Ishikawa (cell line): ENCODE results near the gene RASL10A.

Source experiments
- CEBPB ChIP-seq: IDR thresholded peaks from 2 replicates; pipeline ENCODE4 v1.6.1; 2012
- CREB1 ChIP-seq: IDR thresholded peaks from 2 replicates; pipeline ENCODE4 v1.6.1; 2012; ENCODE audit warnings: low read depth
- EGR1 ChIP-seq: IDR thresholded peaks from 2 replicates; pipeline ENCODE4 v1.6.1; 2012
- EP300 ChIP-seq: IDR thresholded peaks from 2 replicates; pipeline ENCODE4 v1.6.1; 2012; ENCODE audit warnings: borderline replicate concordance
- FOXM1 ChIP-seq: IDR thresholded peaks from 2 replicates; pipeline ENCODE4 v1.6.1; 2012; ENCODE audit warnings: low read depth, borderline replicate concordance
- NFIC ChIP-seq: IDR thresholded peaks from 2 replicates; pipeline ENCODE4 v1.6.1; 2012
- RAD21 ChIP-seq: IDR thresholded peaks from 2 replicates; pipeline ENCODE4 v1.6.1; 2012; ENCODE audit warnings: low read depth
- TAF1 ChIP-seq: IDR thresholded peaks from 2 replicates; pipeline ENCODE4 v1.6.1; 2012; ENCODE audit warnings: low read depth, mild to moderate bottlenecking
- TCF12 ChIP-seq: IDR thresholded peaks from 2 replicates; pipeline ENCODE4 v1.6.1; 2012; ENCODE audit warnings: low read depth
- TEAD4 ChIP-seq: IDR thresholded peaks from 2 replicates; pipeline ENCODE4 v1.6.1; 2012
- USF1 ChIP-seq: IDR thresholded peaks from 2 replicates; pipeline ENCODE4 v1.6.1; 2012
- YY1 ChIP-seq: IDR thresholded peaks from 2 replicates; pipeline ENCODE4 v1.6.1; 2012; ENCODE audit warnings: low read depth
- ZBTB7A ChIP-seq: IDR thresholded peaks from 2 replicates; pipeline ENCODE4 v1.6.1; 2012; ENCODE audit warnings: low read depth
- TF ChIP-seq, protein P1 (sequence below): IDR thresholded peaks from 2 replicates; pipeline ENCODE4 v1.6.1; 2012
- TF ChIP-seq, protein P2 (sequence below): IDR thresholded peaks from 2 replicates; pipeline ENCODE4 v1.6.1; 2012; ENCODE audit warnings: low read depth, mild to moderate bottlenecking

Gene RASL10A

GRCh38 chr22:29269731-29270474 is 45.6 kb downstream of the RASL10A start:
- TF ChIP-seq TCF12: no peak
- no peak for TF ChIP-seq EGR1
- TF ChIP-seq RAD21: no peak
- TF ChIP-seq USF1: no peak
- TF ChIP-seq EP300: no peak
- TF ChIP-seq, protein P1, sequence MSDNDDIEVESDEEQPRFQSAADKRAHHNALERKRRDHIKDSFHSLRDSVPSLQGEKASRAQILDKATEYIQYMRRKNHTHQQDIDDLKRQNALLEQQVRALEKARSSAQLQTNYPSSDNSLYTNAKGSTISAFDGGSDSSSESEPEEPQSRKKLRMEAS: no peak
- TF ChIP-seq ZBTB7A: no peak
- TF ChIP-seq, protein P2, sequence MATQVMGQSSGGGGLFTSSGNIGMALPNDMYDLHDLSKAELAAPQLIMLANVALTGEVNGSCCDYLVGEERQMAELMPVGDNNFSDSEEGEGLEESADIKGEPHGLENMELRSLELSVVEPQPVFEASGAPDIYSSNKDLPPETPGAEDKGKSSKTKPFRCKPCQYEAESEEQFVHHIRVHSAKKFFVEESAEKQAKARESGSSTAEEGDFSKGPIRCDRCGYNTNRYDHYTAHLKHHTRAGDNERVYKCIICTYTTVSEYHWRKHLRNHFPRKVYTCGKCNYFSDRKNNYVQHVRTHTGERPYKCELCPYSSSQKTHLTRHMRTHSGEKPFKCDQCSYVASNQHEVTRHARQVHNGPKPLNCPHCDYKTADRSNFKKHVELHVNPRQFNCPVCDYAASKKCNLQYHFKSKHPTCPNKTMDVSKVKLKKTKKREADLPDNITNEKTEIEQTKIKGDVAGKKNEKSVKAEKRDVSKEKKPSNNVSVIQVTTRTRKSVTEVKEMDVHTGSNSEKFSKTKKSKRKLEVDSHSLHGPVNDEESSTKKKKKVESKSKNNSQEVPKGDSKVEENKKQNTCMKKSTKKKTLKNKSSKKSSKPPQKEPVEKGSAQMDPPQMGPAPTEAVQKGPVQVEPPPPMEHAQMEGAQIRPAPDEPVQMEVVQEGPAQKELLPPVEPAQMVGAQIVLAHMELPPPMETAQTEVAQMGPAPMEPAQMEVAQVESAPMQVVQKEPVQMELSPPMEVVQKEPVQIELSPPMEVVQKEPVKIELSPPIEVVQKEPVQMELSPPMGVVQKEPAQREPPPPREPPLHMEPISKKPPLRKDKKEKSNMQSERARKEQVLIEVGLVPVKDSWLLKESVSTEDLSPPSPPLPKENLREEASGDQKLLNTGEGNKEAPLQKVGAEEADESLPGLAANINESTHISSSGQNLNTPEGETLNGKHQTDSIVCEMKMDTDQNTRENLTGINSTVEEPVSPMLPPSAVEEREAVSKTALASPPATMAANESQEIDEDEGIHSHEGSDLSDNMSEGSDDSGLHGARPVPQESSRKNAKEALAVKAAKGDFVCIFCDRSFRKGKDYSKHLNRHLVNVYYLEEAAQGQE: no peak
- no peak for TF ChIP-seq TEAD4
- TF ChIP-seq YY1: no peak
- TF ChIP-seq FOXM1: no peak

DNA sequence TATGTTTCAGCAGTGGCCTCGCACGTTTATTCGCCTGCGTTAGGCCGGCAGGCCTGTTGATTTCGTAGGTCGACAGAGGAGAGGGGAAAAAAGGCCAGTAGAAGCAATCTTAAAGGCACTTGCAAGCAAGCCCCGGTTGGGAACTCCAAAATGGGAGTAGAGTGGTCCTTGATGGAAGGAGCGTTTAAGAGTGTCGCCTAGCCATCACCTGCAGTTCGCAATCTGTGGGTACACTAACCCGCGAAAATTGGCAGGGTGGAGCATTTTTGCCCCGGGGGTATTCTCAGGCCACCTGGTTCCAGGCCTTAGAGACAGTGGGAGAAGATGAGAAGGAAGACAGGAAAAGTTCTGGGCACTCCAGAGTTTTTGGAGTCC is 46.3 kb downstream of the RASL10A start:
- no peak for TF ChIP-seq CEBPB
- no peak for TF ChIP-seq TCF12
- TF ChIP-seq EP300: no peak
- TF ChIP-seq, protein P1: no peak
- no peak for TF ChIP-seq TEAD4
- TF ChIP-seq ZBTB7A: no peak
- TF ChIP-seq TAF1: no peak
- TF ChIP-seq USF1: no peak
- no peak for TF ChIP-seq NFIC
- TF ChIP-seq RAD21: no peak
- TF ChIP-seq CREB1: no peak
- TF ChIP-seq FOXM1: no peak
- TF ChIP-seq YY1: no peak
- TF ChIP-seq EGR1: no peak
- TF ChIP-seq, protein P2: no peak

DNA sequence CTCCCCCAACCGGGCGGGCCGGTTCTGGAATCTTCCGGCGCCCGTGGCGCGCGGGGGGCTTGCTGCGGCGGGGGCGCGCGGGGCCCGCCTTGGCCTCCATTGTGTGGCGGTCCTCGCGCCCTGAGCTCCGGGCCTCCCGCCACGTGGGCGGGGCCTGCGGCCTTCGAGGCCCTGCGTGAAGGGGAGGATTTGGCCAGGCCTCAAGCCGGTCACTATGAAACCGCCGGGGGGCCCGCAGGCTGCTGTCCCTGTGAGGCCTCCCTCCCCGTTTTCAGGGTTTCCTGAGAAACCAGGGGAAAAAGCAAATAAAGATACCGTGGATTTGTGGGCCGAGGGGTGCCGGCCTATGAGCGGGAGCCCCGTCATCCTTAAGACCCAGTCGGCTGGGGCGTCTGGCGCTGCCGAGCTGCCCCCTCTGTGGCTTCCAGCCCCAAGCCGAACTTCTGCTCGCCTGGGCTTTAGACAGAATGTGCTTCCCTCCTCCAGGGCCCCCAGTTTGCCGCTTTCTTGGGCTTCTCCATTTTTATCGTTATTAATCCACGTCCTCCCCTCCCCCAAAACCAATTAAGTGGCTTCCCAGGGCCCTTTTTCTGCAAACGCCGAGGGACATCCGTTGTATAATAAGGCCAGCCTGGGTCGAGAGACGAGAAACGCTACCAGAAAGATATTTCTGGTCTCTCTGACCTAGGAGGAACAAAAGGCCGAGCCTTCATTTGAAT is 46.8 kb downstream of the RASL10A start:
- TF ChIP-seq EGR1: 0 out of 2 replicates have a peak, but pooled peaks have one; percentile 25
- no peak for TF ChIP-seq RAD21
- TF ChIP-seq FOXM1: no peak
- TF ChIP-seq CEBPB: no peak
- TF ChIP-seq CREB1: no peak
- TF ChIP-seq TCF12: no peak; the same call in 1 of the 2 replicates
- peak; percentile 59 for TF ChIP-seq USF1
- TF ChIP-seq EP300: no peak
- peak; percentile 33; the same call in 1 of the 2 replicates for TF ChIP-seq NFIC
- no peak; the same call in 1 of the 2 replicates for TF ChIP-seq YY1
- peak; percentile 65; the same call in 1 of the 2 replicates for TF ChIP-seq TAF1
- peak; percentile 39; the same call in 1 of the 2 replicates for TF ChIP-seq ZBTB7A
- TF ChIP-seq, protein P1: peak; percentile 63
- TF ChIP-seq TEAD4: peak; percentile 43
- TF ChIP-seq, protein P2: no peak
